ENCODE results near the gene MUC3A. TPM values are rescaled to one million over a fixed set of nuclear protein-coding genes. Genes with fewer than 3 reads are reported as not detected.
"Not testable (repeated sequence)": the region's sequence is repeated elsewhere in the genome, so short reads cannot be mapped to it uniquely, and the experiment has no call there.

Gene MUC3A
- total and polyA plus RNA-seq, 2 experiments from 2014 or later, result 0.29 TPM; not detected in 1

DNA sequence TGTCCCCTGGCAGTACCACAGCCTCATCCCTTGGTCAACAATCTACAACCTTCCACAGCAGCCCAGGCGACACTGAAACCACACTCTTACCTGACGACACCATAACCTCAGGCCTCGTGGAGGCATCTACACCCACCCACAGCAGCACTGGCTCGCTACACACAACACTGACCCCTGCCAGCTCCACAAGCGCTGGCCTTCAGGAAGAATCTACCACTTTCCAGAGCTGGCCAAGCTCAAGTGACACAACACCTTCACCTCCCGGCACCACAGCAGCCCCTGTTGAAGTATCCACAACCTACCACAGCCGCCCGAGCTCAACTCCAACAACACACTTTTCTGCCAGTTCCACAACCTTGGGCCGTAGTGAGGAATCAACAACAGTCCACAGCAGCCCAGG is 50.0 kb downstream of the MUC3A start:
- not testable (repeated sequence) for H3K4me1 ChIP-seq (ENCODE audit: low read depth); H3K9me3 ChIP-seq (ENCODE audit: low read depth); DNase-seq (ENCODE audit: low read depth in 1 of 2, low spot score in 1 of 2); H3K4me3 ChIP-seq; H3K36me3 ChIP-seq; H3K27me3 ChIP-seq; H3K27ac ChIP-seq

GRCh38 chr7:101000025-101000424 is 50.7 kb downstream of the MUC3A start:
- H3K27ac ChIP-seq; H3K9me3 ChIP-seq (ENCODE audit: low read depth); H3K4me3 ChIP-seq; H3K36me3 ChIP-seq; H3K27me3 ChIP-seq; H3K4me1 ChIP-seq (ENCODE audit: low read depth); DNase-seq (ENCODE audit: low read depth in 1 of 2, low spot score in 1 of 2): not testable (repeated sequence)

- H3K36me3 ChIP-seq; H3K9me3 ChIP-seq (ENCODE audit: low read depth); H3K4me3 ChIP-seq; DNase-seq (ENCODE audit: low read depth in 1 of 2, low spot score in 1 of 2); H3K27ac ChIP-seq; H3K27me3 ChIP-seq; H3K4me1 ChIP-seq (ENCODE audit: low read depth): not testable (repeated sequence)
Observed at GRCh38 chr7:101002333-101002732, 53.0 kb downstream of the MUC3A start.

GRCh38 chr7:101007361-101007760 is 58.0 kb downstream of the MUC3A start:
- not testable (repeated sequence) for H3K27me3 ChIP-seq; H3K36me3 ChIP-seq; H3K9me3 ChIP-seq (ENCODE audit: low read depth); H3K4me3 ChIP-seq; H3K27ac ChIP-seq; H3K4me1 ChIP-seq (ENCODE audit: low read depth); DNase-seq (ENCODE audit: low read depth in 1 of 2, low spot score in 1 of 2)

DNA sequence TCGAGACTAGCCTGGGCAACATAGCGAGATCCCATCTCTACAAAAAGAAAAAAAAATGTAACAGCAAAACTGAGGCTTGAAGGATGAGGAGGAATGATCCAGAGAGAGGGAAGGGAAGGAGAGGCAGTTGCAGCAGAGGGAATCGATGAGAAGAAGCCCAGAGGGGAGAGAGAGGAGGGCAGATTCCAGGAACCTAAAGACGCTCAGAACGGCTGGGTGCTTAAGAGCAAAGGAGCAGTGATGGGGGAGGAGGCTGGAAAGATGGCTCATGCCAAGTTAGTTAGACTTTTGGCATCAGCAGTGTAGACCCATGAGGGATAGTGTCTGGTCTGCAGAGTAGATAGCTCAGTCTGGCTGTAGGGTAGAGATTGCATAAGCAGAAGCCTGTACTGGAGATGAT is 60.3 kb downstream of the MUC3A start:
- DNase-seq (ENCODE audit: low read depth in 1 of 2, low spot score in 1 of 2), result no peak
- TF ChIP-seq, protein P1, sequence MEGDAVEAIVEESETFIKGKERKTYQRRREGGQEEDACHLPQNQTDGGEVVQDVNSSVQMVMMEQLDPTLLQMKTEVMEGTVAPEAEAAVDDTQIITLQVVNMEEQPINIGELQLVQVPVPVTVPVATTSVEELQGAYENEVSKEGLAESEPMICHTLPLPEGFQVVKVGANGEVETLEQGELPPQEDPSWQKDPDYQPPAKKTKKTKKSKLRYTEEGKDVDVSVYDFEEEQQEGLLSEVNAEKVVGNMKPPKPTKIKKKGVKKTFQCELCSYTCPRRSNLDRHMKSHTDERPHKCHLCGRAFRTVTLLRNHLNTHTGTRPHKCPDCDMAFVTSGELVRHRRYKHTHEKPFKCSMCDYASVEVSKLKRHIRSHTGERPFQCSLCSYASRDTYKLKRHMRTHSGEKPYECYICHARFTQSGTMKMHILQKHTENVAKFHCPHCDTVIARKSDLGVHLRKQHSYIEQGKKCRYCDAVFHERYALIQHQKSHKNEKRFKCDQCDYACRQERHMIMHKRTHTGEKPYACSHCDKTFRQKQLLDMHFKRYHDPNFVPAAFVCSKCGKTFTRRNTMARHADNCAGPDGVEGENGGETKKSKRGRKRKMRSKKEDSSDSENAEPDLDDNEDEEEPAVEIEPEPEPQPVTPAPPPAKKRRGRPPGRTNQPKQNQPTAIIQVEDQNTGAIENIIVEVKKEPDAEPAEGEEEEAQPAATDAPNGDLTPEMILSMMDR (IDR thresholded peaks at IDR 0.05; ENCODE audit: low read depth, low read length), result no peak
- no peaks in the 10 kb centered on the region for H3K36me3 ChIP-seq
- H3K4me1 ChIP-seq (ENCODE audit: low read depth), result no peaks in the 10 kb centered on the region
- no peak overlapping the region for H3K4me3 ChIP-seq
- no peaks in the 10 kb centered on the region for H3K9me3 ChIP-seq (ENCODE audit: low read depth)
- peaks cover 9% of the 10 kb centered on the region for H3K27me3 ChIP-seq
- no peak overlapping the region for H3K27ac ChIP-seq

DNA sequence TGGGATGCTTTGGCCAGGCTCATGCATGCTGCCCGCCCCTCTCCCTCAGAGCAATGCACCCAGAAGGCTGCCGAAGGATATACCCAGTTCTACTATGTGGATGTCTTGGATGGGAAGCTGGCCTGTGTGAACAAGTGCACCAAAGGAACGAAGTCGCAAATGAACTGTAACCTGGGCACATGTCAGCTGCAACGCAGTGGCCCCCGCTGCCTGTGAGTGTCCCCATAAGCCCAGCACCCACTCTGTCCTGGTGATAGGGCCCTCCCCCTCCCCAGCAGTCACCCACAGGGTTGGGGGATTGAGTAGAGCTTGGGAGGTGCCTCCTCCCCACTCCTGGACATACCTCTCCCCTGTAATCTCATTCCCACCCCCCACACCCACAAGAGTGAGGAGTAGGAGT is 63.6 kb downstream of the MUC3A start:
- H3K27ac ChIP-seq, result no peak overlapping the region
- H3K9me3 ChIP-seq (ENCODE audit: low read depth), result no peaks in the 10 kb centered on the region
- no peaks in the 10 kb centered on the region for H3K36me3 ChIP-seq
- peaks cover 27% of the 10 kb centered on the region for H3K27me3 ChIP-seq
- H3K4me1 ChIP-seq (ENCODE audit: low read depth), result no peaks in the 10 kb centered on the region
- no peak overlapping the region for H3K4me3 ChIP-seq
- no peak for DNase-seq (ENCODE audit: low read depth in 1 of 2, low spot score in 1 of 2)
- TF ChIP-seq, protein P1 (IDR thresholded peaks at IDR 0.05; ENCODE audit: low read depth, low read length), result no peak

DNA sequence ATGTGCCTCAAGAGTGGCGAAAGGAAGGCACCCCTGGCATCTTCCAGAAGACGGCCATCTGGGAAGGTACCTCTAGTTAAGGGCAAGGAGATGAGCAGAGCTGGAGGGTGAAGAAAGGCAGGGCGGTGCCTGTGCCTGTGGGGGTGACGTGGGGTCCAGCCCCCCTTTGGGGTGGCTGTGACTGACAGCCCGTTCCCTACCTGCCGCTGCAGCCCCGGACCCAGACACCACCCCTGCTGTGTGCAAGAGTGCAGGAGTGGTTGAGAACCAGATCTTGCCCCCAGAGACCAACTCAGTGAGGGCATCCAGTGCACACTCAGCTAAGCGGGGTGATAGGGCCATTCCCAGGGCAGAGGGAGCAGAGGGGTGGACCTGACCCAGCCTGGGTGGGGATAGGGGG is 66.3 kb downstream of the MUC3A start:
- Histone ChIP-seq H3K36me3 (no peaks in the 10 kb centered on the region), H3K27ac (no peak overlapping the region), H3K27me3 (peaks cover 42% of the 10 kb centered on the region), H3K4me1 (ENCODE audit: low read depth) (no peaks in the 10 kb centered on the region), H3K9me3 (ENCODE audit: low read depth) (no peaks in the 10 kb centered on the region), H3K4me3 (no peak overlapping the region)
- TF ChIP-seq, protein P1 (IDR thresholded peaks at IDR 0.05; ENCODE audit: low read depth, low read length), result no peak
- no peak for DNase-seq (ENCODE audit: low read depth in 1 of 2, low spot score in 1 of 2)

- DNase-seq (ENCODE audit: low read depth in 1 of 2, low spot score in 1 of 2), result peak; percentile 42 to 90
- Histone ChIP-seq H3K4me3 (no peak overlapping the region), H3K36me3 (no peaks in the 10 kb centered on the region), H3K9me3 (ENCODE audit: low read depth) (no peaks in the 10 kb centered on the region), H3K4me1 (ENCODE audit: low read depth) (no peaks in the 10 kb centered on the region), H3K27ac (no peak overlapping the region), H3K27me3 (peaks cover 50% of the 10 kb centered on the region)
- TF ChIP-seq, protein P1 (IDR thresholded peaks at IDR 0.05; ENCODE audit: low read depth, low read length), result no peak
Observed at GRCh38 chr7:101017064-101017777, 67.9 kb downstream of the MUC3A start.

Measured in cardiac muscle cell (in vitro differentiated cells and primary cell).